Keratinocyte (primary cell): ENCODE results near the gene ENO2. TPM values are rescaled to one million over a fixed set of nuclear protein-coding genes. Genes with fewer than 3 reads are reported as not detected.

ENCODE experiments used
- DNase-seq: peaks from one replicate; pipeline ENCODE4 v3.0.0-alpha.2; 2011; ENCODE audit warnings: low read depth, missing footprints, low spot score
- FAIRE-seq: peaks from 2 replicates; lab custom pipeline; 2011; peaks lifted over from hg19 to GRCh38; lab: Jason Lieb, UNC
- H2AFZ ChIP-seq: 2 replicates; pipeline ENCODE4 v1.6.0; 2012; ENCODE audit warnings: low read length, control low read depth, inconsistent platforms; ENCODE audit not compliant: control insufficient read depth
- H3K27ac ChIP-seq: 2 replicates; pipeline ENCODE4 v1.5.1; 2011; ENCODE audit warnings: low read length; ENCODE audit not compliant: control insufficient read depth, insufficient read depth
- H3K27me3 ChIP-seq: 3 replicates; pipeline ENCODE4 v1.6.0; 2011; ENCODE audit warnings: low read length; ENCODE audit not compliant: control insufficient read depth, insufficient read depth; ENCODE audit errors: extremely low read depth
- H3K36me3 ChIP-seq, 2 experiments: 2 replicates in 1 of 2; 3 replicates in 1 of 2; pipeline ENCODE4 v1.5.1; 2011; ENCODE audit warnings: low read length in 2 of 2, mild to moderate bottlenecking in 1 of 2; ENCODE audit not compliant: control insufficient read depth in 2 of 2, insufficient read depth in 2 of 2; ENCODE audit errors: extremely low read depth in 1 of 2
- H3K4me1 ChIP-seq: 3 replicates; pipeline ENCODE4 v1.5.1; 2011; ENCODE audit warnings: low read length; ENCODE audit not compliant: control insufficient read depth, insufficient read depth; ENCODE audit errors: extremely low read depth
- H3K4me2 ChIP-seq: 3 replicates; pipeline ENCODE4 v1.6.0; 2011; ENCODE audit warnings: low read depth, low read length; ENCODE audit not compliant: control insufficient read depth, insufficient read depth; ENCODE audit errors: extremely low read depth
- H3K4me3 ChIP-seq, 3 experiments: fragments of 200-600 bp in 1 of 3; sonication (generic) in 1 of 3; 2 replicates in 2 of 3; 3 replicates in 1 of 3; pipeline ENCODE4 v1.5.1; 2011 to 2016; ENCODE audit warnings: low read length in 3 of 3, mild to moderate bottlenecking in 3 of 3, control low read depth in 2 of 3, inconsistent platforms in 1 of 3, low read depth in 1 of 3, mixed read lengths in 1 of 3, mixed run types in 1 of 3, moderate library complexity in 1 of 3; ENCODE audit not compliant: control insufficient read depth in 2 of 3, insufficient read depth in 2 of 3; ENCODE audit errors: extremely low read depth in 1 of 3
- H3K79me2 ChIP-seq: 2 replicates; pipeline ENCODE4 v1.6.0; 2012; ENCODE audit warnings: low read length; ENCODE audit not compliant: control insufficient read depth, insufficient read depth
- H3K9ac ChIP-seq: 3 replicates; pipeline ENCODE4 v1.6.0; 2011; ENCODE audit warnings: low read length; ENCODE audit not compliant: control insufficient read depth, insufficient read depth; ENCODE audit errors: extremely low read depth
- H3K9me1 ChIP-seq: 3 replicates; pipeline ENCODE4 v1.6.0; 2011; ENCODE audit warnings: low read length; ENCODE audit not compliant: control insufficient read depth, insufficient read depth; ENCODE audit errors: extremely low read depth
- H3K9me3 ChIP-seq: 2 replicates; pipeline ENCODE4 v1.5.1; 2012; ENCODE audit warnings: low read depth, low read length; ENCODE audit not compliant: control insufficient read depth
- H4K20me1 ChIP-seq: 3 replicates; pipeline ENCODE4 v1.6.0; 2011; ENCODE audit warnings: low read length; ENCODE audit not compliant: control insufficient read depth, insufficient read depth; ENCODE audit errors: extremely low read depth
- EZH2 ChIP-seq: IDR thresholded peaks from one replicate; pipeline ENCODE4 v1.6.1; 2012; ENCODE audit warnings: inconsistent platforms, mild to moderate bottlenecking, low read length, moderate library complexity
- dilution Hi-C: fragments of 300-500 bp; cut with MboI; formaldehyde crosslinking; loops from one replicate; pipeline ENCODE4 v1.7.0; 2020; ENCODE audit warnings: low sequenced_read_pairs; ENCODE audit not compliant: extremely low pct_ligation_motif_present
- polyA plus RNA-seq, 5 experiments: library from polyadenylated mRNA; depleted of rRNA in 3 of 5; stranded (reverse) in 3 of 5; stranded (forward) in 1 of 5; unstranded in 1 of 5; fragments of >200 nt; gene quantifications; 1 replicate in 1 of 5; 2 replicates in 3 of 5; 3 replicates in 1 of 5; pipeline versions ENCODE4 v1.2.1 to v1.2.3, GENCODE V29; 2011 to 2012; ENCODE audit warnings: missing spikeins in 2 of 5, low read depth in 1 of 5, low replicate concordance in 1 of 5
- small RNA-seq, 3 experiments: library from RNA; depleted of rRNA; stranded (forward); fragments of <200 nt; gene quantifications; one replicate each; pipeline ENCODE3, GENCODE V24; 2012; ENCODE audit warnings: low read depth in 3 of 3, low replicate concordance in 1 of 3; ENCODE audit not compliant: insufficient read length in 3 of 3
- TF ChIP-seq, protein P1 (sequence below), 3 experiments: IDR thresholded peaks in 1 of 3; conservative IDR thresholded peaks in 1 of 3; optimal IDR thresholded peaks in 1 of 3; 2 replicates in 2 of 3; 3 replicates in 1 of 3; pipeline versions ENCODE3 to v1.5.1; 2011; ENCODE audit warnings: low read length in 3 of 3, mild to moderate bottlenecking in 3 of 3, moderate library complexity in 2 of 3, control low read depth in 1 of 3, inconsistent platforms in 1 of 3; ENCODE audit not compliant: insufficient read depth in 2 of 3; ENCODE audit errors: extremely low read depth in 1 of 3

The ENO2 gene
- polyA plus RNA-seq, 1 donor (not counting 4 experiments of a cell fraction or from before 2014, with no cell fraction given), result 1.7 TPM

DNA sequence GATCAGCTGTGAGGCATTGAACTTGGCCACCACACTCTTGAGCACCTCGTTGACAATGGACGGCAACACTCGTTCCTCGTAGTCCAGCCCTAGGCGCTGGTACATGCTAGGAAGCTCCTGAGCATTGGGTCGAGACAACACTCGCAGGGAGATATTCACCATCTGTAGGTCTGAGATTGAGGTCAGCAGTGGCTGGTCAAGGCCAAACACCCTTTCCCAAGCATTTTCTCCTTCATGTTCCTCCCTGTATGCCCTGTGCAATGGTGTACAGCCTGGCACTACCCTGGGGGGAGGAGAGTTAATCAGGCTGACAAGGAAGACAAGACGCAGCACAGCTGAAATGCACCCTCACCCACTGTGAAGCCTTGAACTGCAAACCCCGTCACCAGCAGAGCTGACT, 54.0 kb downstream of the ENO2 start:
- H3K9ac ChIP-seq, result no peak overlapping the region
- no peak overlapping the region for H3K27ac ChIP-seq
- dilution Hi-C loops, result no loop called here
- no peaks in the 10 kb centered on the region for H3K9me3 ChIP-seq
- no peak for FAIRE-seq
- peaks cover 22 to 55% of the 10 kb centered on the region in 2 experiments for H3K36me3 ChIP-seq
- no peak for TF ChIP-seq EZH2
- TF ChIP-seq, protein P1, sequence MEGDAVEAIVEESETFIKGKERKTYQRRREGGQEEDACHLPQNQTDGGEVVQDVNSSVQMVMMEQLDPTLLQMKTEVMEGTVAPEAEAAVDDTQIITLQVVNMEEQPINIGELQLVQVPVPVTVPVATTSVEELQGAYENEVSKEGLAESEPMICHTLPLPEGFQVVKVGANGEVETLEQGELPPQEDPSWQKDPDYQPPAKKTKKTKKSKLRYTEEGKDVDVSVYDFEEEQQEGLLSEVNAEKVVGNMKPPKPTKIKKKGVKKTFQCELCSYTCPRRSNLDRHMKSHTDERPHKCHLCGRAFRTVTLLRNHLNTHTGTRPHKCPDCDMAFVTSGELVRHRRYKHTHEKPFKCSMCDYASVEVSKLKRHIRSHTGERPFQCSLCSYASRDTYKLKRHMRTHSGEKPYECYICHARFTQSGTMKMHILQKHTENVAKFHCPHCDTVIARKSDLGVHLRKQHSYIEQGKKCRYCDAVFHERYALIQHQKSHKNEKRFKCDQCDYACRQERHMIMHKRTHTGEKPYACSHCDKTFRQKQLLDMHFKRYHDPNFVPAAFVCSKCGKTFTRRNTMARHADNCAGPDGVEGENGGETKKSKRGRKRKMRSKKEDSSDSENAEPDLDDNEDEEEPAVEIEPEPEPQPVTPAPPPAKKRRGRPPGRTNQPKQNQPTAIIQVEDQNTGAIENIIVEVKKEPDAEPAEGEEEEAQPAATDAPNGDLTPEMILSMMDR (optimal IDR thresholded peaks at IDR 0.05 in 1 of 3, IDR thresholded peaks at IDR 0.05 in 1 of 3, conservative IDR thresholded peaks at IDR 0.05 in 1 of 3; ENCODE audit: extremely low read depth in 1 of 3, insufficient read depth in 2 of 3, low read length in 3 of 3), result no peak
- DNase-seq, result no peak
- H3K27me3 ChIP-seq, result no peaks in the 10 kb centered on the region
- H2AFZ ChIP-seq, result no peak overlapping the region
- H3K4me2 ChIP-seq, result peak overlapping the region; percentile 86
- peaks cover 91% of the 10 kb centered on the region for H3K79me2 ChIP-seq
- H4K20me1 ChIP-seq, result peaks cover 8% of the 10 kb centered on the region
- peaks cover 3% of the 10 kb centered on the region for H3K9me1 ChIP-seq
- H3K4me3 ChIP-seq, result no peak overlapping the region
- H3K4me1 ChIP-seq, result peaks cover 42% of the 10 kb centered on the region

DNA sequence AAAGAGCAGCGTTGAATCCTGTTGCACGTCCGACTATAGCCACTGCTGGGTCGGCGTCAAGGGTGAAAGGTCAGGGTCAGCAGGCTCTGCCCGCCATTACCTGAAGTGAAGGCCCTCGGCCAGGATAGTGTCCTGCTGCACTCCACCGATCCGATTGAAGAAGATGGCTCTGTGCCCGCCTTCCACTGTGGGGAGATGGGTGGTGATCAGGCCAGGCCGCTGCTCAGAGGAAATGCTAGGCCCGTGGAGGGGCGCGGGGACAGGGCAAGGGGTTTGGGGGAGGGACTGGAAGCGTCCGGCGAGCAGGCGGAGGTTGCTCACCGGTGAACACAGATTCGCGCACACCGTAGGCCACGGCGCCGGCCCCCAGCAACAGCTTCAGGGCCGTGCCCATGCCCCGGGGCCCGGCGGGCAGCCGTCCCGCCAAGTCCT, 55.7 kb downstream of the ENO2 start:
- Histone ChIP-seq H3K4me2 (peak overlapping the region; percentile 86), H4K20me1 (peaks cover 2% of the 10 kb centered on the region), H3K36me3 (peaks cover 30 to 60% of the 10 kb centered on the region in 2 experiments), H3K4me3 (peak overlapping the region; percentile 85 to 87 (median 87)), H3K4me1 (peaks cover 32% of the 10 kb centered on the region), H3K9ac (peak overlapping the region; percentile 98), H3K27me3 (no peaks in the 10 kb centered on the region), H2AFZ (peak overlapping the region; percentile 41), H3K9me1 (peaks cover 3% of the 10 kb centered on the region), H3K79me2 (peaks cover 81% of the 10 kb centered on the region), H3K27ac (peak overlapping the region; percentile 95), H3K9me3 (no peaks in the 10 kb centered on the region)
- no peak for FAIRE-seq
- dilution Hi-C loops, result no loop called here
- DNase-seq, result no peak
- no peak for TF ChIP-seq EZH2
- TF ChIP-seq, protein P1 (optimal IDR thresholded peaks at IDR 0.05 in 1 of 3, IDR thresholded peaks at IDR 0.05 in 1 of 3, conservative IDR thresholded peaks at IDR 0.05 in 1 of 3; ENCODE audit: extremely low read depth in 1 of 3, insufficient read depth in 2 of 3, low read length in 3 of 3), result no peak

Small RNA genes lying within 50 kb of the gene (small RNA-seq; reads per million reads assigned to genes)
- gene MIR141 (734 to 224,518 (median 113,316) reads per million in 3 experiments), gene MIR200C (2,840 to 15,667 (median 11,525) reads per million in 3 experiments), gene RNU7-1 (0 reads per million in 3 experiments), gene SCARNA12 (0 to 0.75 (median 0.54) reads per million in 3 experiments)

Other genes with a start within 250 kb of the ENO2 start
- gene ZNF384, start 225.2 kb upstream of the ENO2 start, polyA plus RNA-seq, result 29.0 to 44.0 TPM (median 29.8 TPM) in 3 replicates
- not detected in 3 replicates for gene PIANP, start 213.8 kb upstream of the ENO2 start, polyA plus RNA-seq
- gene COPS7A, start 190.5 kb upstream of the ENO2 start, polyA plus RNA-seq, result 85.4 to 116 TPM (median 85.5 TPM) in 3 replicates
- gene MLF2, start 161.4 kb upstream of the ENO2 start, polyA plus RNA-seq, result 317 to 364 TPM (median 335 TPM) in 3 replicates
- gene PTMS, start 148.2 kb upstream of the ENO2 start, polyA plus RNA-seq, result 80.6 to 140 TPM (median 119 TPM) in 3 replicates
- gene LAG3, start 142.1 kb upstream of the ENO2 start, polyA plus RNA-seq, result 0.09 to 0.14 TPM (median 0.09 TPM) in 3 replicates
- gene CD4, start 125.1 kb upstream of the ENO2 start, polyA plus RNA-seq, result 0.01 to 0.05 TPM in 2 of 3 replicates, not detected in the other
- 0.05 to 0.10 TPM (median 0.09 TPM) in 3 replicates for gene GPR162, start 92.8 kb upstream of the ENO2 start, polyA plus RNA-seq
- gene P3H3, start 86.2 kb upstream of the ENO2 start, polyA plus RNA-seq, result 3.9 to 5.7 TPM (median 4.2 TPM) in 3 replicates
- gene GNB3, start 73.7 kb upstream of the ENO2 start, polyA plus RNA-seq, result 0.41 to 0.94 TPM (median 0.80 TPM) in 3 replicates
- gene CDCA3, start 63.3 kb upstream of the ENO2 start, polyA plus RNA-seq, result 2.1 to 16.9 TPM (median 15.0 TPM) in 3 replicates
- gene USP5, start 62.4 kb upstream of the ENO2 start, polyA plus RNA-seq, result 58.3 to 84.1 TPM (median 67.2 TPM) in 3 replicates
- gene TPI1, start 47.0 kb upstream of the ENO2 start, polyA plus RNA-seq, result 1,218 to 2,229 TPM (median 1,551 TPM) in 3 replicates
- 4.9 to 8.7 TPM (median 5.1 TPM) in 3 replicates for gene SPSB2, start 41.3 kb upstream of the ENO2 start, polyA plus RNA-seq
- gene LRRC23, start 9.8 kb upstream of the ENO2 start, polyA plus RNA-seq, result 6.2 to 7.1 TPM (median 6.3 TPM) in 3 replicates
- 4.8 to 7.8 TPM (median 6.2 TPM) in 3 replicates for gene ATN1, start 13.4 kb downstream of the ENO2 start, polyA plus RNA-seq
- gene RNU7-1, start 29.2 kb downstream of the ENO2 start, polyA plus RNA-seq, result not detected in 3 replicates
- 121 to 211 TPM (median 137 TPM) in 3 replicates for gene C12orf57, start 29.4 kb downstream of the ENO2 start, polyA plus RNA-seq
- gene PTPN6, start 36.8 kb downstream of the ENO2 start, polyA plus RNA-seq, result 18.7 to 21.0 TPM (median 19.7 TPM) in 3 replicates
- gene PHB2, start 56.1 kb downstream of the ENO2 start, polyA plus RNA-seq, result 225 to 270 TPM (median 244 TPM) in 3 replicates
- gene EMG1, start 56.3 kb downstream of the ENO2 start, polyA plus RNA-seq, result 61.6 to 104 TPM (median 76.9 TPM) in 3 replicates
- gene LPCAT3, start 103.9 kb downstream of the ENO2 start, polyA plus RNA-seq, result 51.0 to 69.1 TPM (median 52.0 TPM) in 3 replicates
- 1.9 to 6.0 TPM (median 2.6 TPM) in 3 replicates for gene C1S, start 146.1 kb downstream of the ENO2 start, polyA plus RNA-seq
- gene C1R, start 177.9 kb downstream of the ENO2 start, polyA plus RNA-seq, result 2.8 to 8.0 TPM (median 3.2 TPM) in 3 replicates
- 8.5 to 13.5 TPM (median 9.3 TPM) in 3 replicates for gene C1RL, start 194.6 kb downstream of the ENO2 start, polyA plus RNA-seq
- not detected in 3 replicates for gene RBP5, start 214.3 kb downstream of the ENO2 start, polyA plus RNA-seq
- gene CLSTN3, start 215.8 kb downstream of the ENO2 start, polyA plus RNA-seq, result 12.8 to 21.6 TPM (median 15.2 TPM) in 3 replicates